ENCODE data around the gene ABLIM2.

ABLIM2 gene

GRCh38 chr4:8087921-8088495 lies 70.6 kb downstream of the ABLIM2 start:
- in situ Hi-C loops (cut with HindIII; ENCODE audit: low sequenced_read_pairs), result no loop called here

GRCh38 chr4:8086783-8087445 lies 71.7 kb downstream of the ABLIM2 start:
- in situ Hi-C loops (cut with HindIII; ENCODE audit: low sequenced_read_pairs), result no loop called here

- in situ Hi-C loops (cut with HindIII; ENCODE audit: low sequenced_read_pairs), result no loop called here
Observed at GRCh38 chr4:8085491-8086117, 73.0 kb downstream of the ABLIM2 start.

GRCh38 chr4:8084712-8085490 lies 73.7 kb downstream of the ABLIM2 start:
- in situ Hi-C loops (cut with HindIII; ENCODE audit: low sequenced_read_pairs), result no loop called here

DNA sequence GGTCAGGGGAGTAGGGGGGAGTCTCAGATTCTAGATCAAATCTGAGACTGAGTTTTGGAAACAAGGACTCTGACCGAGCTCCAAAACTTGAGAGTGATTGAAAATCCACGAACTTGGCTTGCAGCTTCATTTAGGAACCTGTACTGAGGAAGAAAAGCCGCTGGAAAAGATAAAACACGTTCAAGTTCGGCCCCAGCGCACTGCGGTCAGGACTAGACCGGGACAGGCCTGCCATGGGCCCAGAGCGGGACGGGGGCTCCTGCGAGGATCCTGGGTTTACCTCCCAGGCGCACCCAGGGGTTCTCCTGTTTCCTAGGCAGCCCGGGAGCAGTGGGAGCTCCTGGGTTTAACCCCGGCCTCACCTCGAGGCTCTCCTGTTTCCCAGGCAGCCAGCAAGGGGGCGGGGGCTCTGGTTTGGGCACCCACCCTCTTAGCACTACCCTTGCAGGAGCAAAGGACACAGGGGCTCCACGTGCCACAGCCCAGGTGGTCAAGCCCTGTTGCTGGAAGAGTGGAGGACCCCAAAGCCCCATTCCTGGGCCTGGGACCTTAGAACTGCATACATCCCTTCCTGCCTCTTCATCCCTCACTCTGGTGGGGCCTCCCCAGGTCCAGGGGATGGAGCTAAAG lies 74.5 kb downstream of the ABLIM2 start:
- in situ Hi-C loops (cut with HindIII; ENCODE audit: low sequenced_read_pairs), result no loop called here

DNA sequence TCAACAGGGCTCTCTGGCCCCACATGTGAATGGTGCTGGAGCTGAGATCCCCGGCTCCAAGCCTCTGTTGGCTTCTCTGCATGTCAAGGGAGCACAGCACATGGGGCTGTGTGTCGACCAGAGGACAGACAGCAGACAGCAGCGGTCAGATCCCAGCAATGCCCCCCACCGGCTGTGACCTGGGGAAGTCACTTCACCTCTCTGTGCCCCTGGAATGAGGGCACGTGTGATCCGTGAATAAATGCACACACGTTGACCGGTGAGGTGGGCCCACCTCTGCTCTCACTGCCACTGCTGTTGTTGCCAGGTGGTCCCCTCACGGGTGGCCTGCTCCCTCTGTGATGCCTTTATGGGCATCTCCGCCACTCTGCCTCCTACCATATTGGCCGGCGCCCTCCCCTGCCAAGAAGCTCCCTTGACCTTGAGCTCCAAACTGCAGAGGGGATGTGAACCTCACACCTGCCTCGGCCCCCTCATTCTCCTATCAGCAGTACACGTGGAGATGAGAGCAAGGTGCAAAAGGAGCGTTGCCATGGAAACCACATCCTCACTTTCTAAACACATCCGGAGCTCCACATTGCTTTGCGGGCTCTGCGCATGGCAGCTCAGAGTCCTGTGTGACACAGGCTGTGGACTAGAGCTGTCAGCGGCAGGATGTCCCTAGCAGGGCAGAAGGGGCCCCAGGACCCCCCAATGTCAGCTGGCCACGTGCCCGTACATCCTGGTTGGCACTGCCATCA lies 75.4 kb downstream of the ABLIM2 start:
- in situ Hi-C loops (cut with HindIII; ENCODE audit: low sequenced_read_pairs), result no loop called here

DNA sequence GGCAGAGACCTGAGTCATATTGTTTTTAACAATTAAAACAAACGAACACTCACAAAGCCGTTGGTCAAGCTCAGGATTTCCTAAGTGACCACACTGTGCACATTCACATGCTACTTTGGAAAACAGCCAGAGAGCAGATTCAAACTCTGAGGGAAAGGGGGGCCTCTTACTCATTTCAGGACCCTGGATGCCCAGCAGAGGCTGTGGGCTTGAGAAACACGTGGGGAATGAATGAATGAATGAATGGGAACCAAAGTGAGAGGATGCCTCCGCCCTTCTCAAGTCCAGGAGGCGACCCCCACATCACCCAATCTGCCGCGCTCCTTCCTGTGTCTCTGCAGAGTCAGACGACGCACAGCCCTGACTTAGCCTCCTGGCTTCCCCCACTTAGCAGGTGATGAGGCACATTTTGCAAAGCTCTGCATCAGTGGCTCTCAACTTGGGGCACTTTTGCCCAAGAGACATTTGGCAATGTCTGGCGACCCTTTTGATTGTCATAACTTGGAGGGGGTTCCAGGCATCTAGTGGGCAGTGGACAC lies 76.0 kb downstream of the ABLIM2 start:
- in situ Hi-C loops (cut with HindIII; ENCODE audit: low sequenced_read_pairs), result no loop called here

DNA sequence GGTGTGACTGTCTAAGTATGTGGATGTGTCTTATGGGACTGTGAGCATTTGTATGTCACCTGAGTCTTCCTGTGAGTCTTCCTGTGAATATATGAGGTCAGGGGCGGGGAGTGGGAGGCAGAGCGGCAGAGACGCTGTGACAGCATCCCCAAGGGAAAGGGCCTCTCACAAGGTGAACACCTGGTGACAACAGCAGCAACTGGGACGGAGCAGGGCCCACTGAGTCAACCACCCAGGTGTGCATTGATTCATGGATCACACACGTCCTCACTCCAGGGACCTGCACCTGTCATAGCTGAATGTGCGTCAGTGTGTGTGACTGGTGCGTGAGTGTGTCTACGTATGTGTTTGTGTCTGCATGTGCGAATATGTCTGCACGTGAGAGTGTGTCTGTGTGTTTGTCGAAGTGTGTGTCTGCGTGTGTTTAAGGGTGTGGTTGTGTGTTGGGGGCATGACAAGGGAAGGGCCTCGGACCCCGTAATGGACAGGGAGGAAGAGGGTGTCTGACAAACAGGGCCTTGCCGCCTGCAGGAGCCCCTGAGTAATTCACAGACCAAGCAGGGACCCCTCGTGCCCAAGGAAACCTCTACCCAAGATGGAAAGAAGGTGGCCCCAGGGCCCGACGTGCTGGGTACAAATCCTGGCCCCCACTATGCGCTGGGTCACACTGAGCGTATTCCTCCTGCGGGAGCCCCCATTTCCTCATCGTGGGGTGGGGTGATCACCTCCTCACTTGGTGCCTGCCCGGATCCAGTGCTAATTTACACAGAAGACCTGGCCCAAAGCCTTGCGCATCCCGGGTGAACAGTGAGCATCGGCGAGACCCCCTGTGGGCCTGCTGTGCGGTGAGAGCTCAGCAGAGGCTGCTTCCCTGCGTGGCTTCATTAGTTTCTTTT lies 76.7 kb downstream of the ABLIM2 start:
- in situ Hi-C loops (cut with HindIII; ENCODE audit: low sequenced_read_pairs), result no loop called here

GRCh38 chr4:8081171-8081570 lies 77.4 kb downstream of the ABLIM2 start:
- in situ Hi-C loops (cut with HindIII; ENCODE audit: low sequenced_read_pairs), result no loop called here

GRCh38 chr4:8080754-8081065 lies 77.9 kb downstream of the ABLIM2 start:
- in situ Hi-C loops (cut with HindIII; ENCODE audit: low sequenced_read_pairs), result no loop called here

DNA sequence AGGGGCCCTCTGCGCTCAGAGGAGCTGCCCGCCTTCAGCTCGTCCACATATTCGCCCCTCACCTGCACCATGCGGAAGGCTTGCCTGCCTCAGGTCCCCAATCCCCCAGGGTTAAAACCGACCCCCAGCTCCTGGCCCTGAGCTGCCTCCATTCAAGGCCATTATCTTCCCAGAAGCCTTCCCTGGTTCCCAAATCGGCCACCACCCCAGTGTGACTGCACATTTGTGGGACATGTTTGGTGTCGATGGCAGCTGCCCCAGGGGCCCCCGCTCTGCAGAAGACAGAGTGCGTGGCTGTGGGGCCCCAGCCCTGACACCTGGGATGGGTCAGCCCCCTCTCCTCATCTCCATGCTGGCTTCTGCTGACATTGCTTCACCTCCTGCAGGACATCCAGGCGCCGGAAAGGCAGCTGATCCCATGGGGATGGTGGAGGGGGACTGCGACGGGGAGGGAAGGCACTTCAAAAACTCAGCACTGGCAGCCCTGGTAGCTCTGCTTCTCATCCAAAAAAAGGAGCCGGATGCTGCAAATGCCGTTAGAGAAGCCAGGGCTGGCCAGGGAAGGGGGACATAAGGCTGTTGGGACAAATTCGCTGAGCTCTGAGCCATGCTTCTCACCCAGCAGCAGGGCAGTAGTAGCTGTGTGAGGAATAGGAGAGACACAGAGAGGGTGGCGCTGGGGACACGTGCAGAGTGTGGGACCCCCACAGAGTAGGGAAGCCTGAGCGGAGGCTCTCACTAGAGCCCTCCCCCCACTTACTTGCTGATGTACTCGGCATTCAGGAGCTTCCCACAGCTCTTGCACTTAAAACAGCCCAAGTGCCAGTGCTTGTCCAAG lies 78.5 kb downstream of the ABLIM2 start:
- in situ Hi-C loops (cut with HindIII; ENCODE audit: low sequenced_read_pairs), result no loop called here

DNA sequence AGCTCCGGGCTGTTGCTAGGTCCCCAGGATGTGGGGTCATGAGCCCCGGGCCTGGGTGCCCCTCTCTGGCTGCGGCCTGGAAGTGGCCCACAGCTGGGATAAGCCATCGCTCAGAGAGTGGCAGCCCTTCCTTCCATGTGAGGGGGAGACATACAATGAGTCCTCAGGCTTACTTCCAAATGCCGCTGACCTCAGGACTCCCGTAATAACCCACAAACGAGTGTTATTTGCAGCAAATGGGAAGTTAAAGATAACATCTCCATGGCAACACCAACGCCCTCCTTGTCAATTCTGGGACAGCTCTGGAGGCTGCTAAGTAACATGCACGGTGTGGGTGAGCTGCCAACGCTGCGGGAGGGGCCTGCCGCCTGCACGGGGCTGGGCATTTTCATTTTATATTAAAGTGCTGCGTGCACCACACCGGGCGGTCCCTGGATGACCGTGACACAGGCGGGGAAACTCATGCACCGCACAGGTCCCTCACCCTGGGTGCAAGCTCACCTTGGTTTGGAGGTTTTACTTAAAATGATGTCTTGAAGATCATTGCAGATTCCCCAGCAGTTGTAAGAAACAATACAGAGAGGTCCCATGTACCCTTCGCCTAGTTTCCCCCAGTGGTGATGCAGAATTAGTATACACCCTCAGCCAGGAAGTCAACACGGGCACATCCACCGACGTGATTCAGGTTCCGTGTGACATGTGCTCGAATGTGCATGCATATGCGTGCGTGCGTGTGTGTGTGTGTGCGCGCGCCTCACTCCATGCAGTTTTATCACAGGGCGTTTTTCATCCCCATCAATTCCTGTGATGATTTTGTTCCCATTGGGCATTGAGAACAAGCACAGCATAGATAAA lies 79.4 kb downstream of the ABLIM2 start:
- in situ Hi-C loops (cut with HindIII; ENCODE audit: low sequenced_read_pairs), result no loop called here

DNA sequence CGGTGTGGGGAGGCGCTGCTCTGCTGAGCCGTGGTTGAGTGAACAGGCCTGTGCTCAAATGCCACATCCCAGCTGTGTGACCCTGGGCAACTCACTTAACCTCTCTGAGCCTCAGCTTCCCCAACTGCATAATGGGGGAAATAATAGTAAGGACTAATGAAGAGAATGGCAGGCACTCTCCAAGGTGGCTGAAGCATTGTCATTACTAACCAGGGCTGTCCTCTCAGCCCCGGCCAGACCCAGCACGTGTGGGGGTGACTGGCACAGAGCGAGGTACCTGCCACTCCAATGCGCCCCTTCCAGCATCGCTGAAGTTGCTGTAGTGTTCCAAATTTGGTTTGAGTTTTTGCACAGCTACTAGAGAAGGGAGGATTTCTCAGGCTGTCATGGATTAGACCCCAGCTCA lies 80.0 kb downstream of the ABLIM2 start:
- in situ Hi-C loops (cut with HindIII; ENCODE audit: low sequenced_read_pairs), result no loop called here

DNA sequence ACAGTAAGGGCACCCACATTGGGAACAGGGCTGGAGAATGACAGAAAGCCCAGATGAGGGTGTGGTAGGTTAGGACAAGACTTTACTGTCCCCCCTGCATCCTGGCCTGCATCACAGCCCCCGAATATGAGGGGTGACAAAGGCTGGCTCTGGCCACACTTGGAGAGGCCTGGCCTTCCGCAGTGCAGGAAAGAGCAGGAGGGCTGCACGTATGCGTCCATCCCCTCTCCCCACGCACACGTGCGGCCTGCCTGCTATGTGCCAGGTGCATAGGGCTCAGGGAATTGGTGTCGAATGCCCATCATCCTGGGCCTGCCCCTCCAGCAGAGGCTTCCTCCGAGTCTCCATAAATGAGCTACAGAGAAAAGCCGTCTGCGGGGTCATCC lies 80.5 kb downstream of the ABLIM2 start:
- in situ Hi-C loops (cut with HindIII; ENCODE audit: low sequenced_read_pairs), result no loop called here

- in situ Hi-C loops (cut with HindIII; ENCODE audit: low sequenced_read_pairs), result no loop called here
Observed at GRCh38 chr4:8077181-8078108, 81.2 kb downstream of the ABLIM2 start.

DNA sequence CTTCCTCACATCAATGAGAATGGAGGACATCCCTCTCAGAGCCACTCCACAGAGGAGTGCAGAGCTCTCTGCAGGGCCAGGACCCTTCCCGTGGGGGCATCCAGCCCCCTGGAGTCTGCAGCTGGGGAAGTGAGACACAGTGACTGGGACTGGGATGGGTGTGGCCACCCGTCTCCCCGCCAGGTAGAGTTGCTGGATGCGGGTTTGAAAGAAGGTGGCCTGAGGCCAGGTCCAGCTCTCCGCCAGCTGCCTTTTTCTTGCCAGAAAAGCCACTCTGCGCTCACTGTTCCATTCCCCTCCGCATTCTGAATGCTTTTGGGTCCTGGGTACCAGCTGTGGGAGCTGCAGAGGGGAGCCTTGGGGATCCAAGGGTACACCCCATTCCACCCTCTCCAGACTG lies 82.6 kb downstream of the ABLIM2 start:
- in situ Hi-C loops (cut with HindIII; ENCODE audit: low sequenced_read_pairs), result no loop called here
